HUES64 (cell line): ENCODE results near the gene IL17C.
A peak's percentile ranks its signal among the peaks of the same experiment; 100 is the strongest.

ENCODE experiments used
- H3K27ac ChIP-seq: 2 replicates; pipeline ENCODE4 v1.7.0; 2013; ENCODE audit warnings: low read depth, low read length, inconsistent platforms
- H3K27me3 ChIP-seq: 2 replicates; pipeline ENCODE4 v1.6.1; 2013; ENCODE audit warnings: mild to moderate bottlenecking, low read length; ENCODE audit not compliant: insufficient read depth
- H3K36me3 ChIP-seq: 2 replicates; pipeline ENCODE4 v1.6.1; 2013; ENCODE audit warnings: mild to moderate bottlenecking, low read length; ENCODE audit not compliant: insufficient read depth
- H3K4me1 ChIP-seq: 2 replicates; pipeline ENCODE4 v1.6.1; 2013; ENCODE audit warnings: mild to moderate bottlenecking, low read length, moderate library complexity; ENCODE audit not compliant: insufficient read depth
- H3K4me3 ChIP-seq: 2 replicates; pipeline ENCODE4 v1.5.1; 2013; ENCODE audit warnings: mild to moderate bottlenecking, low read length, moderate library complexity
- H3K9ac ChIP-seq: 2 replicates; pipeline ENCODE4 v1.6.1; 2013; ENCODE audit warnings: mild to moderate bottlenecking, low read depth, low read length
- H3K9me3 ChIP-seq: 2 replicates; pipeline ENCODE4 v1.6.1; 2013; ENCODE audit warnings: low read depth, low read length; ENCODE audit not compliant: insufficient read depth
- WGBS: fragments of 150-250, 120-280 bp; methylation state at CpG from one replicate; pipeline ENCODE4 v1.1.7; 2013; ENCODE audit warnings: missing lambda C conversion rate; 5-methylcytosine and 5-hydroxymethylcytosine counted together

The IL17C gene

DNA sequence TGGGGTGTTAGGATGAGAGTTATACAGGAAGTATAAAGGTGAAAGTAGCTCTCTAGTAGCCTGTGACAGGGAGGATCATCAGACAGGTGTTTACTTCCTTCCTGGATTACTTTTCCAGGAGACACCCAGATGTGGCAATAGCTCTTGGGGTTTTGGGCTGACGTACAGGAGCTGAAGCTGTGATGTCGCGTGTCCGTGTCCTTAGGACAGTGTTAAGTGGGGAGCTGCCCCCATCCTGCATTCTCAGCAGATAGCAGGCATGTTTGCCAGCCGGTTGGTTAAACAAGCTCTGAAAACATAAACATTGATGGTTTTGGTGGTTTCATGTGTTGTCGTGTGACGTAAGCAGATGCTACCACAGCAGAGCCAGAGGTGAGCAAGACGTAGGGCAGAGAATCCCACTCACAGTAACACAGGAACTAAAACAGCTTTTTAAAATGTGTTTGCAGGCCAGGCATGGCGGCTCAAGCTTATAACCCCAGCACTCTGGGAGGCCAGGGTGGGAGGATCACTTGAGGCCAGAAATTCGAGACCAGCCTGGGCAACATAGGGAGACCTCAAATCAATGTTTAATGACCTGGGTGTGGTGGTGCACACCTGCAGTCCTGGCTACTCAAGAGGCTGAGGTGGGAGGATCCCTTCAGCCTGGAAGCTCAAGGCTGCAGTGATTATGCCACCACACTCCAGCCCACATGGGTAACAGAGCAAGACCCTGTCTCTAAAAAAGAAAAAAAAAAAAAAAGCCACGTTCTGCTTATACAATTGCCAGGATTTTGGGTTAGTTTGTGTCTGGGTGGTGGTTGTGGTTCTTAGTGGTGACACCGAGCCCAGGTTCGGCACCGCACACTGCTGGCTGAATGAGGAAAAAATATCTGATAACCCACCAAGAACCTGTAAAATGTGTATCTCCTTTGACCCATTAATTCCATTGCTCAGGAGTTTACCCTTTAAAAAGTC lies 18.2 kb upstream of the IL17C start:
- Histone ChIP-seq H3K36me3 (peaks cover 50% of the 10 kb centered on the region), H3K27me3 (no peaks in the 10 kb centered on the region), H3K4me3 (no peak overlapping the region), H3K4me1 (0 out of 2 replicates have a peak, but pooled peaks cover 3% of the 10 kb centered on the region), H3K27ac (no peak overlapping the region), H3K9me3 (no peaks in the 10 kb centered on the region), H3K9ac (no peak overlapping the region)
- 98% methylated on average over 14 of the region's 14 CpGs for WGBS

DNA sequence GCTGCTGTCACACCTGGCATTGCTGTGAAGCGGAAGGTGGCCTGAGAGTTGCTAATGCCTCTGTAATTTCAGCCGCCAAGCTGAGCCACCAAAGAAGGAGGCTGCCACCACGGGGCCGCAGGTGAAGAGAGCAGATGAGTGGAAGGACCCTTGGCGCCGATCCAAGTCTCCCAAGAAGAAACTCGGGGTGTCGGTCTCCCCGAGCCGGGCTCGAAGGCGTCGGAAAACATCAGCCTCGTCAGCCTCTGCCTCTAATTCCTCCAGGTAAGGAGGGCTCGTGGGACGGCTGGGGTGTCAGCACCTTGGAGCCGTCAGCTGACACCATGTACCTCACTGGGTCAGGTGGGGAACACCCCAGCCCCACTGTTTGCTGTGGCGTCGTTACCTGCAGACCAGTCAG lies 16.2 kb upstream of the IL17C start:
- Histone ChIP-seq H3K27me3 (no peaks in the 10 kb centered on the region), H3K9ac (no peak overlapping the region), H3K9me3 (no peaks in the 10 kb centered on the region), H3K36me3 (peaks cover 66% of the 10 kb centered on the region), H3K4me3 (no peak overlapping the region), H3K4me1 (0 out of 2 replicates have a peak, but pooled peaks cover under 1% of the 10 kb centered on the region), H3K27ac (no peak overlapping the region)
- 95% methylated on average over 19 of the region's 19 CpGs for WGBS

DNA sequence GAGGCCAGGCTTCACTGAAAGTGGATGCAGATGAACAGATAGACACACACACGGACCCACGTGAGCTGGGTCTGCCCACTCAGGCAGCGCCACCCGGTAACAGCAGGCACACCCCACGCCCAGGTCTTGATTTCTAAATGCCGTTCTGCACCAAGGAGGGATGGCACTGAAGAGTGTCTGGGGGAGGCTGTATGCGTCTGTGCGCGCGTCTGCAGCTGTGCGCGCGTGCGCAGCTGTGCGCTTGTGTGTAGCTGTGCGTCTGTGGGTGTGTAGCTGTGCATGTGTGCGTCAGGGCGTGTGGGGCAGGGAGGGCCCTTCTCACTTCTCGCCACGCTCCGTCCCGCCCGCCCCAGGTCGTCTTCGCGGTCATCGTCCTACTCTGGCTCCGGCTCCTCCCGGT lies 15.5 kb upstream of the IL17C start:
- H3K36me3 ChIP-seq: peaks cover 69% of the 10 kb centered on the region
- H3K27ac ChIP-seq: no peak overlapping the region
- no peaks in the 10 kb centered on the region for H3K9me3 ChIP-seq
- no peaks in the 10 kb centered on the region for H3K4me1 ChIP-seq
- H3K4me3 ChIP-seq: no peak overlapping the region
- whole genome bisulfite sequencing: 98% methylated on average over 29 of the region's 29 CpGs
- no peak overlapping the region for H3K9ac ChIP-seq
- H3K27me3 ChIP-seq: no peaks in the 10 kb centered on the region

DNA sequence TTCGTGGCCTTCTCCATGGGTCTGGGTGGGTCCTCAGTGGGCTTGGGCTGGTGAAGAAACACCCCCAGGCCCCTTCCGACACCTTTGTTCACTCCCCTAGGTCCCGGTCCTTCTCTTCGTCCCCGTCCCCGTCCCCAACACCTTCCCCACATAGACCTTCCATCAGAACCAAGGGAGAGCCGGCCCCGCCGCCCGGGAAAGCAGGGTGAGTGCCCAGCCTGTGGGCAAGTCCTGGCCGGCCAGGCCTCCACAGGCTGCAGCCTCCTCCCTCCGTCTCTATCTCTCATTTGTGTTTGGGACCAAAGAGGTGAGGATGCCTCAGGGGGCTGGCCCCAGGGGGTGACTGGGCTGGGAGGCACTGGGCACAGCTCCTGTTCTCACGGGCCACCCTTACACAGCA lies 14.5 kb upstream of the IL17C start:
- H3K9ac ChIP-seq: no peak overlapping the region

DNA sequence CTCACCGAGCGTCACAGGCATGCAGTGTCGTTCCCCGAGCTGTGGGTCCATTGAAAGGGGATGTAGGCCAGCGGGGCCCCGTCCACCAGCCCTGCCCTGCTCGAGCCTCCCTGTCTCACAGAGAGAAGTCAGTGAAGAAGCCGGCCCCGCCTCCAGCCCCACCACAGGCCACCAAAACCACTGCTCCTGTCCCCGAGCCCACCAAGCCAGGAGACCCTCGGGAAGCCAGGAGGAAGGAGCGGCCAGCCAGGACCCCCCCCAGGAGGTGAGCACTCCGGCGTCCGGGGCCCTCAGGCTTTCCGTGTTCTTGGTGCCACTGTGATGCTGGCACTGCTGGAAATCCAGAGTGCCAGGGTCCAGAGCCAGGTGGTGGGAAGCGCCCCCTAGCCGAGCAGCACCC lies 13.9 kb upstream of the IL17C start:
- Histone ChIP-seq H3K36me3 (peaks cover 72% of the 10 kb centered on the region), H3K4me1 (no peaks in the 10 kb centered on the region), H3K27ac (no peak overlapping the region), H3K9ac (no peak overlapping the region), H3K9me3 (no peaks in the 10 kb centered on the region), H3K27me3 (no peaks in the 10 kb centered on the region), H3K4me3 (no peak overlapping the region)
- 94% methylated on average over 18 of the region's 18 CpGs for WGBS

More for the DNA sequence above, 14.5 kb upstream of the IL17C start:
- H3K9me3 ChIP-seq: no peaks in the 10 kb centered on the region
- H3K27me3 ChIP-seq: no peaks in the 10 kb centered on the region
- 96% methylated on average over 13 of the region's 13 CpGs for WGBS
- H3K36me3 ChIP-seq: peaks cover 74% of the 10 kb centered on the region
- H3K4me1 ChIP-seq: no peaks in the 10 kb centered on the region
- H3K4me3 ChIP-seq: no peak overlapping the region
- no peak overlapping the region for H3K27ac ChIP-seq

DNA sequence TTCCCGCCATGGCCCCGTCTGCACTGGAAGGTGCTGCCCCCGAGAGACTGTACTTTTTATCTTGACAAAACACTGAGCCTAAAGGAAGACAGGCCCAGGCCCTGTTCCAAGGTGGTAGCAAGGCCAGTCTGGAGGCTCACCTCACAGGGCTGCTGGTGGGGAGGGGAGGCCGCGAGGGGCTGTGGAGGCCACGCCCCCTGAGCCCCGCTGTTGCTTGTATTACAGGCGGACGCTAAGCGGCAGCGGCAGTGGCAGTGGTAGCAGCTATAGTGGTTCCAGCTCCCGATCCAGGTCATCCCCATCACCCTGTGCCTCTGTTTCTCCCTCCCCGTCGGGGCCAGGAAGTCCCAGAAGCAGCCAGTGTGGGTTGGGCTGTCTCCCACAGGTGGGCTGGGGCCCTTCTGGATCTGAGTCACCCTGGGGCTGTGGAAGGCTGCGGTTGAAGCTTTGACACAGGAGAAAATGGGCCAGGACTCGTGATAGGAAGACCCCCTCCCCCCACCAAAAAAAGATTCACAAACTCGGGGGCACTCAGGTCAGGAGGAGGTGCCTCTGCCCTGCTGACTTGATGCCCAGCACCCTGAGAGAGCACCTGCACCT lies 13.3 kb upstream of the IL17C start:
- Histone ChIP-seq H3K4me3 (no peak overlapping the region), H3K9me3 (no peaks in the 10 kb centered on the region), H3K27me3 (no peaks in the 10 kb centered on the region), H3K36me3 (peaks cover 74% of the 10 kb centered on the region), H3K9ac (no peak overlapping the region), H3K4me1 (no peaks in the 10 kb centered on the region), H3K27ac (no peak overlapping the region)
- 93% methylated on average over 17 of the region's 17 CpGs for WGBS

DNA sequence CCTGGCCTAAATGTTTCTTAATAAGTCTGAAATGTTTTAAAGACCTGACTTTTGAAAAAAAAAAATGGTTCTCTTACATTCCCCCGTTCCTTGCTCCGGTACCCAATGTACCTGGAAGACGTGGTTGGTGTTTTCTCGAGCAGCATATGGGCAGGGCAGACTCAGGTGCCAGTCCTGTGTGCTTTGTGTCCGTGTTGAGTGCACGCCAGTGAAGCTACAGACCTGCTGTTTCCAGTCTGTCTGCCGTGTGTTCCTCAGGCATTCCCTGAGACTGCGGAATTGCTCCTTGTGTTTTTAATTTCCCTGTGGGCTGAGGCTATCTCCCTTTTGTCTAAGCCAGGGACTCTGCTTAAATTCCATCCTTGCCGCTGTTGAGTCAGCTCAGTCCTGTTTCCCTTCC lies 11.7 kb upstream of the IL17C start:
- no peak overlapping the region for H3K4me3 ChIP-seq
- H3K4me1 ChIP-seq: no peaks in the 10 kb centered on the region
- H3K9ac ChIP-seq: no peak overlapping the region
- no peaks in the 10 kb centered on the region for H3K27me3 ChIP-seq
- no peak overlapping the region for H3K27ac ChIP-seq
- 96% methylated on average over 9 of the region's 9 CpGs for WGBS
- no peaks in the 10 kb centered on the region for H3K9me3 ChIP-seq
- H3K36me3 ChIP-seq: peaks cover 85% of the 10 kb centered on the region

DNA sequence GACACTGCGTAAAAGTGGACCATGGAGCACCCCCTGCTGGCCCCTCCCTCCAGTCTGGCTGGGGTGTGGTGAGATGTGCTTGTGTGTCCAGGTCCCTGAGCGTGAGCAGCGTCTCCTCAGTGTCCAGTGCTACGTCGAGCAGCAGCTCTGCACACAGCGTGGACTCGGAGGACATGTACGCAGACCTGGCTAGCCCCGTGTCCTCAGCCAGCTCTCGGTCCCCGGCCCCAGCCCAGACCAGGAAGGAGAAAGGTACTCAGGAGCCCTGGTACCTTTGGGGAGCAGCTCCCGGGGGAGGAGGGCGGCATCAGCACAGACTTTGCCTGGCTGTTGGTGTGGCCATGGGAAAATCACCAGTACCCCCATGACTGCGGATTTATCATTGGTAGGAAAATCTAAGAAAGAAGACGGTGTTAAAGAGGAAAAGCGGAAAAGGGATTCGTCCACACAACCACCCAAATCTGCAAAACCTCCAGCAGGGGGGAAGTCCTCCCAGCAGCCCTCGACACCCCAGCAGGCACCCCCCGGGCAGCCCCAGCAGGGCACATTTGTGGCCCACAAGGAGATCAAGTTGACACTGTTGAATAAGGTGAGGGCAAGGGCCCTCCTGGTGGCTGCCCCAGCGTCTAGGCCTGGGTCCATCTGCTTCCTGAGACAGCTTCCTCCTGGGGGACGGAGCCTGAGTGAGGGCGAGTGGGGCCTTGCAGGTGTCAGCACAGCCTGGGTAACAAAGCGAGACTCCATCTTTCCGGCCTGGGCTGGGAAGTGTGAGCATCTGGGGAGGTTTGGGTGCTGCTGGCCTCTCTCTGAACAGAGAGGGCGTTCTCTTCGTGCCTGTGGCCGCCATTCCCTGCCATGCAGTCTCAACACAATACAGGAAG lies 10.6 kb upstream of the IL17C start:
- Histone ChIP-seq H3K27ac (peak overlapping the region; percentile 5), H3K4me3 (no peak overlapping the region), H3K36me3 (peaks cover 82% of the 10 kb centered on the region), H3K4me1 (no peaks in the 10 kb centered on the region), H3K9ac (no peak overlapping the region), H3K27me3 (no peaks in the 10 kb centered on the region), H3K9me3 (no peaks in the 10 kb centered on the region)
- 96% methylated on average over 27 of the region's 27 CpGs for WGBS

DNA sequence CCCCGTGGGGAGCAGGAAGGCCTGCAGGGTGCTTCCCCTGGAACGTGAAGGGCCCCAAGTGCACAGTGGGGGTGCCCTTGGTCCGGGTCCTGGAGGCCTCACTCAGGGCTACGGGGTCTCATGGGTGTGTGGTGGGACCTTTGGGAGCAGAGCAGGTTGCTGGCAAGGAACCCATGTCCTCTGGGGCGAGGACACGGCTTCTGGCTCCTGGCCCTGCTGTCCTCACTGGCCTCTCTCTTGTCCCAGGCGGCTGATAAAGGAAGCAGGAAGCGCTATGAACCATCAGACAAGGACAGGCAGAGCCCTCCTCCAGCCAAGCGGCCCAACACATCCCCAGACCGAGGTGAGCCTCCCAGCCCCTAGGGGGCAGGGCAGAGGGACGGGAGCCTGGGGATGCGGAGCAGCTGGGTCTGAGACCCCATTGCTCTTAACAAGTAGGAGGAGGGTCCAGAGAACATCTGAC lies 9.8 kb upstream of the IL17C start:
- no peak overlapping the region for H3K9ac ChIP-seq
- no peaks in the 10 kb centered on the region for H3K9me3 ChIP-seq
- H3K4me3 ChIP-seq: no peak overlapping the region
- H3K27ac ChIP-seq: peak overlapping the region; percentile 5
- 69% methylated on average over 12 of the region's 12 CpGs for WGBS
- H3K27me3 ChIP-seq: no peaks in the 10 kb centered on the region
- H3K36me3 ChIP-seq: peaks cover 74% of the 10 kb centered on the region
- H3K4me1 ChIP-seq: no peaks in the 10 kb centered on the region

DNA sequence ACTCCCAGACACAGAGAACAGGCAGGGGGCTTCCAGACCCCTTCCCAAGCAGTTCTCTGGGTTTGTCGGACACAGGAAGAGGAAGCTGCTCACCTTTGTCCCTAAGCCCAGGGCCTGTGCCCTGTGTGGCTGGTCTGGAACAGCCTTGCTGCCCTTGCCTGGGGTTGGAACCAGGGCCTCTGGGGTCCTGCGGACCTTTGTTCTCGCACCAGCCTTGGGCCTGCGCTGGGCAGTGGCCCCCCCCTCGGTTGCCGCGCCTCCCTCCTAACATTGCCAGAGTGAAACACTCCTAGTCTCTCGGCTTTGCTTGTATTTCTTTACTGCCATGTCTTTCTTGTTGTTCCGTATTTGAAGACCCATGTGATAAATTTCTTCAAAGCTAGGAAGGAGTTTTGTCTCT lies 8.5 kb upstream of the IL17C start:
- Histone ChIP-seq H3K4me3 (no peak overlapping the region), H3K9ac (no peak overlapping the region), H3K4me1 (no peaks in the 10 kb centered on the region), H3K36me3 (peaks cover 61% of the 10 kb centered on the region), H3K27me3 (no peaks in the 10 kb centered on the region), H3K27ac (no peak overlapping the region), H3K9me3 (no peaks in the 10 kb centered on the region)
- WGBS: 84% methylated on average over 9 of the region's 9 CpGs

DNA sequence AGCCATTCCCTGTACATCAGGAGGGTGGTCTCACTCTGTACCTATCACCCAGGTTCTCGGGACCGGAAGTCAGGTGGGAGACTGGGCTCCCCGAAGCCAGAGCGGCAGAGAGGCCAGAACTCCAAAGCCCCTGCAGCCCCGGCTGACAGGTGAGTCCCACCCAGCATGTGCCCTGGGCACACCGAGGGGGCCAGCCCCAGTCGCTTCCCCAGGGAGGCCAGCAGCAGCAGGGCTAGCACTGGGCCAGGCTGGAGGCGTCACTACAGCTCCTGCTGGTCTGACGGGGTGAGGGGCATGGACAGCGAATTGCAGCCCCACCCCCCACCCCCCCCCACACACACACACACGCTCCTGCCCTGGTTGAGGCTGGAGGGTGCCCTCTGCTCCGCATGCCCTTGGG lies 7.9 kb upstream of the IL17C start:
- 93% methylated on average over 8 of the region's 12 CpGs for WGBS
- H3K27ac ChIP-seq: no peak overlapping the region
- no peaks in the 10 kb centered on the region for H3K4me1 ChIP-seq
- no peaks in the 10 kb centered on the region for H3K9me3 ChIP-seq
- peaks cover 5% of the 10 kb centered on the region; the same call in 1 of the 2 replicates for H3K27me3 ChIP-seq
- H3K9ac ChIP-seq: no peak overlapping the region
- peaks cover 55% of the 10 kb centered on the region for H3K36me3 ChIP-seq
- no peak overlapping the region for H3K4me3 ChIP-seq
